ENCODE data around the gene KAZALD1. TPM values are rescaled to one million over a fixed set of nuclear protein-coding genes. Genes with fewer than 3 reads are reported as not detected.
"Not testable (repeated sequence)": the region's sequence is repeated elsewhere in the genome, so short reads cannot be mapped to it uniquely, and the experiment has no call there.

The KAZALD1 gene
- total RNA-seq, 2 donors from 2014 or later: 7.0 to 7.5 TPM

GRCh38 chr10:101031796-101032636 is 29.8 kb upstream of the KAZALD1 start:
- peak in 1 of 2 donors; percentile 14 for TF ChIP-seq CTCF (IDR thresholded peaks at IDR 0.05)
- Histone ChIP-seq H3K4me1 (peaks cover 0 to 20% of the 10 kb centered on the region in 2 donors), H3K36me3 (peaks cover 25% of the 10 kb centered on the region), H3K9me3 (no peaks in the 10 kb centered on the region), H3K27me3 (no peaks in the 10 kb centered on the region), H3K4me3 (peak overlapping the region; percentile 77 to 89), H3K27ac (peak overlapping the region; percentile 99 to 100)
- peak; percentile 87 for DNase-seq (ENCODE audit: low spot score)

- no peaks in the 10 kb centered on the region for H3K9me3 ChIP-seq
- no peaks in the 10 kb centered on the region for H3K27me3 ChIP-seq
- peak overlapping the region; percentile 99 to 100 for H3K27ac ChIP-seq
- H3K36me3 ChIP-seq: peaks cover 32% of the 10 kb centered on the region
- H3K4me3 ChIP-seq: peak overlapping the region; percentile 77 to 89
- peak; percentile 87 for DNase-seq (ENCODE audit: low spot score)
- H3K4me1 ChIP-seq: peaks cover 0 to 20% of the 10 kb centered on the region in 2 donors
- TF ChIP-seq CTCF (IDR thresholded peaks at IDR 0.05): no peak
Observed at GRCh38 chr10:101032637-101033224, 29.1 kb upstream of the KAZALD1 start.

- DNase-seq (ENCODE audit: low spot score): no peak
- peak overlapping the region; percentile 99 to 100 for H3K27ac ChIP-seq
- TF ChIP-seq CTCF (IDR thresholded peaks at IDR 0.05): no peak
Observed at GRCh38 chr10:101033276-101033675, 28.5 kb upstream of the KAZALD1 start.

GRCh38 chr10:101034404-101034803 is 27.4 kb upstream of the KAZALD1 start:
- not testable (repeated sequence) for H3K27ac ChIP-seq

More at GRCh38 chr10:101033276-101033675, 28.5 kb upstream of the KAZALD1 start:
- no peaks in the 10 kb centered on the region for H3K9me3 ChIP-seq
- H3K4me1 ChIP-seq: peaks cover 0 to 20% of the 10 kb centered on the region in 2 donors
- peak overlapping the region; percentile 77 to 89 for H3K4me3 ChIP-seq
- peaks cover 37% of the 10 kb centered on the region for H3K36me3 ChIP-seq
- no peaks in the 10 kb centered on the region for H3K27me3 ChIP-seq

GRCh38 chr10:101035314-101035713 is 26.5 kb upstream of the KAZALD1 start:
- Histone ChIP-seq H3K27ac (no peak overlapping the region), H3K4me3 (no peak overlapping the region), H3K4me1 (peaks cover 0 to 20% of the 10 kb centered on the region in 2 donors), H3K9me3 (no peaks in the 10 kb centered on the region), H3K36me3 (peaks cover 43% of the 10 kb centered on the region), H3K27me3 (no peaks in the 10 kb centered on the region)
- no peak for DNase-seq (ENCODE audit: low spot score)
- TF ChIP-seq CTCF (IDR thresholded peaks at IDR 0.05): no peak

More at GRCh38 chr10:101034404-101034803, 27.4 kb upstream of the KAZALD1 start:
- not testable (repeated sequence) for H3K9me3 ChIP-seq; H3K4me3 ChIP-seq; DNase-seq (ENCODE audit: low spot score); H3K27me3 ChIP-seq
- peaks cover 0 to 20% of the 10 kb centered on the region in 2 donors for H3K4me1 ChIP-seq
- H3K36me3 ChIP-seq: peaks cover 43% of the 10 kb centered on the region

Measured in right atrium auricular region (tissue), 2 donors.